MM.1S (cell line): Measurements from ENCODE around the gene PRKCZ.

Experiments used
- EZH2 ChIP-seq: fragments of 300-600 bp; sonication (generic); optimal IDR thresholded peaks from 2 replicates; pipeline ENCODE3; 2017; ENCODE audit warnings: low read depth, mild to moderate bottlenecking, antibody characterized with exemption, low read length, mixed read lengths
- EZH2phosphoT487 ChIP-seq: fragments of 300-600 bp; sonication (generic); IDR thresholded peaks from 2 replicates; pipeline ENCODE4 v1.6.1; 2018; ENCODE audit warnings: antibody characterized with exemption, low read length
- TF ChIP-seq, protein P1 (sequence below): fragments of 300-600 bp; sonication (generic); IDR thresholded peaks from 2 replicates; pipeline ENCODE4 v1.5.1; 2016; ENCODE audit warnings: antibody characterized with exemption, low read length, mixed read lengths

- TF ChIP-seq, protein P1, sequence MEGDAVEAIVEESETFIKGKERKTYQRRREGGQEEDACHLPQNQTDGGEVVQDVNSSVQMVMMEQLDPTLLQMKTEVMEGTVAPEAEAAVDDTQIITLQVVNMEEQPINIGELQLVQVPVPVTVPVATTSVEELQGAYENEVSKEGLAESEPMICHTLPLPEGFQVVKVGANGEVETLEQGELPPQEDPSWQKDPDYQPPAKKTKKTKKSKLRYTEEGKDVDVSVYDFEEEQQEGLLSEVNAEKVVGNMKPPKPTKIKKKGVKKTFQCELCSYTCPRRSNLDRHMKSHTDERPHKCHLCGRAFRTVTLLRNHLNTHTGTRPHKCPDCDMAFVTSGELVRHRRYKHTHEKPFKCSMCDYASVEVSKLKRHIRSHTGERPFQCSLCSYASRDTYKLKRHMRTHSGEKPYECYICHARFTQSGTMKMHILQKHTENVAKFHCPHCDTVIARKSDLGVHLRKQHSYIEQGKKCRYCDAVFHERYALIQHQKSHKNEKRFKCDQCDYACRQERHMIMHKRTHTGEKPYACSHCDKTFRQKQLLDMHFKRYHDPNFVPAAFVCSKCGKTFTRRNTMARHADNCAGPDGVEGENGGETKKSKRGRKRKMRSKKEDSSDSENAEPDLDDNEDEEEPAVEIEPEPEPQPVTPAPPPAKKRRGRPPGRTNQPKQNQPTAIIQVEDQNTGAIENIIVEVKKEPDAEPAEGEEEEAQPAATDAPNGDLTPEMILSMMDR: no peak
- TF ChIP-seq EZH2: no peak
- no peak for TF ChIP-seq EZH2phosphoT487
Measured at GRCh38 chr1:2107586-2108212, 57.5 kb downstream of the PRKCZ start.
